ENCODE results near the gene CSE1L.

GRCh38 chr20:49097159-49097558, 51.0 kb downstream of the CSE1L start:
- TF ChIP-seq, protein P1, sequence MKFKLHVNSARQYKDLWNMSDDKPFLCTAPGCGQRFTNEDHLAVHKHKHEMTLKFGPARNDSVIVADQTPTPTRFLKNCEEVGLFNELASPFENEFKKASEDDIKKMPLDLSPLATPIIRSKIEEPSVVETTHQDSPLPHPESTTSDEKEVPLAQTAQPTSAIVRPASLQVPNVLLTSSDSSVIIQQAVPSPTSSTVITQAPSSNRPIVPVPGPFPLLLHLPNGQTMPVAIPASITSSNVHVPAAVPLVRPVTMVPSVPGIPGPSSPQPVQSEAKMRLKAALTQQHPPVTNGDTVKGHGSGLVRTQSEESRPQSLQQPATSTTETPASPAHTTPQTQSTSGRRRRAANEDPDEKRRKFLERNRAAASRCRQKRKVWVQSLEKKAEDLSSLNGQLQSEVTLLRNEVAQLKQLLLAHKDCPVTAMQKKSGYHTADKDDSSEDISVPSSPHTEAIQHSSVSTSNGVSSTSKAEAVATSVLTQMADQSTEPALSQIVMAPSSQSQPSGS (tag by site-specific recombination; IDR thresholded peaks at IDR 0.05; ENCODE audit: low read depth) = no peak
- TF ChIP-seq, protein P2, sequence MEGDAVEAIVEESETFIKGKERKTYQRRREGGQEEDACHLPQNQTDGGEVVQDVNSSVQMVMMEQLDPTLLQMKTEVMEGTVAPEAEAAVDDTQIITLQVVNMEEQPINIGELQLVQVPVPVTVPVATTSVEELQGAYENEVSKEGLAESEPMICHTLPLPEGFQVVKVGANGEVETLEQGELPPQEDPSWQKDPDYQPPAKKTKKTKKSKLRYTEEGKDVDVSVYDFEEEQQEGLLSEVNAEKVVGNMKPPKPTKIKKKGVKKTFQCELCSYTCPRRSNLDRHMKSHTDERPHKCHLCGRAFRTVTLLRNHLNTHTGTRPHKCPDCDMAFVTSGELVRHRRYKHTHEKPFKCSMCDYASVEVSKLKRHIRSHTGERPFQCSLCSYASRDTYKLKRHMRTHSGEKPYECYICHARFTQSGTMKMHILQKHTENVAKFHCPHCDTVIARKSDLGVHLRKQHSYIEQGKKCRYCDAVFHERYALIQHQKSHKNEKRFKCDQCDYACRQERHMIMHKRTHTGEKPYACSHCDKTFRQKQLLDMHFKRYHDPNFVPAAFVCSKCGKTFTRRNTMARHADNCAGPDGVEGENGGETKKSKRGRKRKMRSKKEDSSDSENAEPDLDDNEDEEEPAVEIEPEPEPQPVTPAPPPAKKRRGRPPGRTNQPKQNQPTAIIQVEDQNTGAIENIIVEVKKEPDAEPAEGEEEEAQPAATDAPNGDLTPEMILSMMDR (tag by site-specific recombination; IDR thresholded peaks at IDR 0.05) = no peak
- TF ChIP-seq ZNF549 (tag by site-specific recombination; IDR thresholded peaks at IDR 0.05) = no peak
- TF ChIP-seq TCF7L2 (IDR thresholded peaks at IDR 0.05; ENCODE audit: borderline replicate concordance, low read depth, low read length) = no peak
- TF ChIP-seq, protein P3, sequence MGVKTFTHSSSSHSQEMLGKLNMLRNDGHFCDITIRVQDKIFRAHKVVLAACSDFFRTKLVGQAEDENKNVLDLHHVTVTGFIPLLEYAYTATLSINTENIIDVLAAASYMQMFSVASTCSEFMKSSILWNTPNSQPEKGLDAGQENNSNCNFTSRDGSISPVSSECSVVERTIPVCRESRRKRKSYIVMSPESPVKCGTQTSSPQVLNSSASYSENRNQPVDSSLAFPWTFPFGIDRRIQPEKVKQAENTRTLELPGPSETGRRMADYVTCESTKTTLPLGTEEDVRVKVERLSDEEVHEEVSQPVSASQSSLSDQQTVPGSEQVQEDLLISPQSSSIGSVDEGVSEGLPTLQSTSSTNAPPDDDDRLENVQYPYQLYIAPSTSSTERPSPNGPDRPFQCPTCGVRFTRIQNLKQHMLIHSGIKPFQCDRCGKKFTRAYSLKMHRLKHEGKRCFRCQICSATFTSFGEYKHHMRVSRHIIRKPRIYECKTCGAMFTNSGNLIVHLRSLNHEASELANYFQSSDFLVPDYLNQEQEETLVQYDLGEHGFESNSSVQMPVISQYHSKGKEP (tag by site-specific recombination; IDR thresholded peaks at IDR 0.05) = no peak
- no peak for TF ChIP-seq ZNF791 (tag by site-specific recombination; IDR thresholded peaks at IDR 0.05)

All from HEK293 (cell line).